Measurements from ENCODE around the gene TRIM66. TPM values are rescaled to one million over a fixed set of nuclear protein-coding genes. Genes with fewer than 3 reads are reported as not detected.

The TRIM66 gene
- total and polyA plus RNA-seq, 4 donors = 1.6 to 14.3 (median 2.5) TPM

GRCh38 chr11:8577791-8578581 is 104.5 kb downstream of the TRIM66 start:
- H3K36me3 ChIP-seq (ENCODE audit: control insufficient read depth in 4 of 4, insufficient read depth in 3 of 4, low read depth in 1 of 4, low read length in 3 of 4) = no peaks in the 10 kb centered on the region
- no peak for DNase-seq (ENCODE audit: low spot score)
- H3K4me1 ChIP-seq (ENCODE audit: control insufficient read depth in 4 of 4, insufficient read depth in 4 of 4, low read length in 3 of 4) = no peaks in the 10 kb centered on the region
- H3K4me3 ChIP-seq (ENCODE audit: low read depth in 1 of 3, low read length in 3 of 3) = no peak overlapping the region
- no peaks in the 10 kb centered on the region for H3K9me3 ChIP-seq (ENCODE audit: control insufficient read depth in 4 of 4, low read length in 3 of 4)
- no peaks in the 10 kb centered on the region for H3K27me3 ChIP-seq (ENCODE audit: control insufficient read depth in 4 of 4, insufficient read depth in 4 of 4, low read length in 3 of 4)
- H3K9ac ChIP-seq (ENCODE audit: low read depth in 1 of 2, low read length in 2 of 2) = no peak overlapping the region
- no peak for TF ChIP-seq RAD21 (IDR thresholded peaks at IDR 0.05)
- no peak for TF ChIP-seq GABPA (IDR thresholded peaks at IDR 0.05 in 1 of 2, conservative IDR thresholded peaks at IDR 0.05 in 1 of 2)
- TF ChIP-seq SP1 (IDR thresholded peaks at IDR 0.05) = no peak
- no peak for TF ChIP-seq EGR1 (IDR thresholded peaks at IDR 0.05; ENCODE audit: low read depth in 2 of 2)
- H3K27ac ChIP-seq (ENCODE audit: low read depth in 1 of 2, low read length in 2 of 2) = no peak overlapping the region
- 96% methylated on average over 2 of the region's 2 CpGs for WGBS

- H3K27ac ChIP-seq (ENCODE audit: low read depth in 1 of 2, low read length in 2 of 2) = no peak overlapping the region
- no peaks in the 10 kb centered on the region for H3K27me3 ChIP-seq (ENCODE audit: control insufficient read depth in 4 of 4, insufficient read depth in 4 of 4, low read length in 3 of 4)
- 100% methylated on average over 1 of the region's 1 CpG for WGBS
- H3K4me3 ChIP-seq (ENCODE audit: low read depth in 1 of 3, low read length in 3 of 3) = no peak overlapping the region
- no peaks in the 10 kb centered on the region for H3K9me3 ChIP-seq (ENCODE audit: control insufficient read depth in 4 of 4, low read length in 3 of 4)
- H3K4me1 ChIP-seq (ENCODE audit: control insufficient read depth in 4 of 4, insufficient read depth in 4 of 4, low read length in 3 of 4) = no peaks in the 10 kb centered on the region
- H3K9ac ChIP-seq (ENCODE audit: low read depth in 1 of 2, low read length in 2 of 2) = no peak overlapping the region
- H3K36me3 ChIP-seq (ENCODE audit: control insufficient read depth in 4 of 4, insufficient read depth in 3 of 4, low read depth in 1 of 4, low read length in 3 of 4) = no peaks in the 10 kb centered on the region
- DNase-seq (ENCODE audit: low spot score) = no peak
- TF ChIP-seq RAD21 (IDR thresholded peaks at IDR 0.05) (no peak), JUND (IDR thresholded peaks at IDR 0.05) (no peak), ATF3 (IDR thresholded peaks at IDR 0.05) (no peak), HNF4G (IDR thresholded peaks at IDR 0.05) (no peak), NR2F2 (IDR thresholded peaks at IDR 0.05) (no peak), CTCF (IDR thresholded peaks at IDR 0.05; ENCODE audit: low read depth, low read length, missing input control) (no peak), YY1 (IDR thresholded peaks at IDR 0.05) (no peak), MAX (IDR thresholded peaks at IDR 0.05) (no peak), ZBTB33 (IDR thresholded peaks at IDR 0.05) (no peak), HNF4A (conservative IDR thresholded peaks at IDR 0.05) (no peak), RXRA (IDR thresholded peaks at IDR 0.05) (no peak), FOXA1 (IDR thresholded peaks at IDR 0.05) (no peak), TAF1 (conservative IDR thresholded peaks at IDR 0.05) (no peak), FOXA2 (IDR thresholded peaks at IDR 0.05) (no peak), REST (IDR thresholded peaks at IDR 0.05) (no peak), SP1 (IDR thresholded peaks at IDR 0.05) (no peak), GABPA (IDR thresholded peaks at IDR 0.05 in 1 of 2, conservative IDR thresholded peaks at IDR 0.05 in 1 of 2) (no peak), EGR1 (IDR thresholded peaks at IDR 0.05; ENCODE audit: low read depth in 2 of 2) (no peak)
Observed at GRCh38 chr11:8574798-8575197, 107.7 kb downstream of the TRIM66 start.

All from liver (tissue), 9 donors.